HepG2 (cell line): ENCODE measurements around the gene REEP6. TPM values are rescaled to one million over a fixed set of nuclear protein-coding genes. Genes with fewer than 3 reads are reported as not detected.

Experiments used
- ARID4A ChIP-seq: sonication (generic); formaldehyde crosslinking; IDR thresholded peaks from 2 replicates; pipeline ENCODE4 v1.5.0; 2020; ENCODE audit warnings: mild to moderate bottlenecking, missing genetic modification reagents, borderline replicate concordance
- BCL3 ChIP-seq: sonication (generic); formaldehyde crosslinking; IDR thresholded peaks from 2 replicates; pipeline ENCODE4 v1.5.1; 2020; ENCODE audit warnings: mild to moderate bottlenecking, missing genetic modification reagents, moderate library complexity
- KLF13 ChIP-seq: sonication (generic); formaldehyde crosslinking; IDR thresholded peaks from 2 replicates; pipeline ENCODE4 v1.4.0; 2020; ENCODE audit warnings: mild to moderate bottlenecking, missing genetic modification reagents
- NKX3-1 ChIP-seq: sonication (generic); formaldehyde crosslinking; IDR thresholded peaks from 2 replicates; pipeline ENCODE4 v1.5.0; 2020; ENCODE audit warnings: missing genetic modification reagents
- THAP11 ChIP-seq: IDR thresholded peaks from 2 replicates; pipeline ENCODE4 v1.6.1; 2016; ENCODE audit warnings: missing biosample characterization, missing genetic modification reagents
- ZC3H13 ChIP-seq: sonication (generic); formaldehyde crosslinking; IDR thresholded peaks from 2 replicates; pipeline ENCODE4 v1.8.1; 2023; ENCODE audit warnings: mild to moderate bottlenecking, missing genetic modification reagents, moderate library complexity
- ZNF382 ChIP-seq: sonication (generic); formaldehyde crosslinking; IDR thresholded peaks from 2 replicates; pipeline ENCODE4 v1.5.0; 2020; ENCODE audit warnings: missing genetic modification reagents, mild to moderate bottlenecking, borderline replicate concordance
- ZNF788 ChIP-seq: sonication (generic); formaldehyde crosslinking; IDR thresholded peaks from 2 replicates; pipeline ENCODE4 v1.5.0; 2020; ENCODE audit warnings: mild to moderate bottlenecking, missing genetic modification reagents, borderline replicate concordance
- polyA plus RNA-seq, 8 experiments: library from polyadenylated mRNA; depleted of rRNA in 3 of 8; stranded (reverse) in 7 of 8; unstranded in 1 of 8; fragments of >200 nt; fragmentation: Illumina TruSeq in 4 of 8; extraction: Trizol in 4 of 8; gene quantifications; 2 replicates each; pipeline versions ENCODE4 v1.2.1 to v1.2.3, GENCODE V29; 2011 to 2016; ENCODE audit warnings: low read depth in 4 of 8, missing spikeins in 1 of 8, mixed read lengths in 1 of 8; ENCODE audit not compliant: insufficient read depth in 1 of 8
- total RNA-seq, 5 experiments: library from RNA; depleted of rRNA; stranded (reverse); fragments of >200 nt; fragmentation: Illumina TruSeq; extraction: Trizol; gene quantifications; 2 replicates each; pipeline ENCODE4 v1.2.3, GENCODE V29; 2016; ENCODE audit warnings: low read depth in 1 of 5
- TF ChIP-seq, protein P1 (sequence below): sonication (generic); formaldehyde crosslinking; IDR thresholded peaks from 2 replicates; pipeline ENCODE4 v1.4.0; 2020; ENCODE audit warnings: mild to moderate bottlenecking, missing genetic modification reagents
- TF ChIP-seq, protein P2 (sequence below): sonication (generic); formaldehyde crosslinking; IDR thresholded peaks from 2 replicates; pipeline ENCODE4 v1.8.0; 2022; ENCODE audit warnings: mild to moderate bottlenecking, missing genetic modification reagents, moderate library complexity
- TF ChIP-seq, protein P3 (sequence below): sonication (generic); formaldehyde crosslinking; IDR thresholded peaks from 2 replicates; pipeline ENCODE4 v1.8.0; 2023; ENCODE audit warnings: mild to moderate bottlenecking, missing genetic modification reagents
- TF ChIP-seq, protein P4 (sequence below): sonication (generic); formaldehyde crosslinking; IDR thresholded peaks from 2 replicates; pipeline ENCODE4 v1.4.0; 2020; ENCODE audit warnings: missing genetic modification reagents
- TF ChIP-seq, protein P5 (sequence below): IDR thresholded peaks from 2 replicates; pipeline ENCODE4 v1.6.1; 2016; ENCODE audit warnings: missing biosample characterization, missing genetic modification reagents, low read depth

REEP6 gene
- total and polyA plus RNA-seq, 2 of the 13 experiments (the other 11 are each of a cell fraction or from before 2014, with no cell fraction given) = 10.0 to 28.8 TPM

DNA sequence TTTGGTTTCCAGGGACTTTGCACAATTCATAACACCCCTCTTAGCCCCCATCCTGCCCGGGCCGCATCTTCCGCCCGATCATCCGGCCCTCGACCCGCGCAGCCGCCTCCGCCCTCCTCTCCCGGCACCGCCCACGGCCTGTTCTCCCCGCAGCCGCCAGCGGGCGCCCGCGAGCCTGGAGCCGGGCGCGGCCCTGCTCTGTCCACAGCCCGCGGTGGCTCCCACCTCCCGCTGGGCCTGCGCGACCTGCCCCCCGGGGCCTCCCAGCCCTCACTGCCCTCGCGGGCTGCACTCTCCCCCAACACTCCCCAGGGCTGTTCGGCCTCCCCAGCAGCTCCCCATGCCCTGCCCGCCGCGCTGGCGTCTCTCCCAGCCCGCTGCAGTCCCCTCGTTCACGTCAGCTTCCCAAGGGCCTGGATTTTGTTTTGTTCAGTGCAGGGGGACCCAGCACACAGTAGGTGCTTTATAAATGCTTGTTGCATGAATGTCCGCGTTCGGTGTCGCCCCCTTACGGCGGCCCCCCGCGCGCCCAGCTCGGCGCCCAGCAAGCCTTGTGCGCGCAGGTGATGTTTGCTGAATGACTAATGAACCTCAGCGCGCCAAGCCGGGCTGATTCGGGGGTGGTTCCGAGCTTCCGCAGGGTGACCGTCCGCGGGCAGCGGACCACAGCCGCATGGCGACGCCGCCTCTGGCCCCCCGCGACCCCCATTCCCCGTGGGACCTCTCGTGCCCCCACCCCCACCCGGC, 45.6 kb upstream of the REEP6 start (continued):
- TF ChIP-seq, protein P1, sequence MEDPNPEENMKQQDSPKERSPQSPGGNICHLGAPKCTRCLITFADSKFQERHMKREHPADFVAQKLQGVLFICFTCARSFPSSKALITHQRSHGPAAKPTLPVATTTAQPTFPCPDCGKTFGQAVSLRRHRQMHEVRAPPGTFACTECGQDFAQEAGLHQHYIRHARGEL = no peak
- TF ChIP-seq ZC3H13 (CRISPR knock-in tag) (no peak; the same call in 1 of the 2 replicates), ZNF382 (CRISPR knock-in tag) (no peak), KLF13 (CRISPR knock-in tag) (no peak), ARID4A (CRISPR knock-in tag) (peak; percentile 74; the same call in 1 of the 2 replicates), NKX3-1 (no peak), BCL3 (CRISPR knock-in tag) (no peak), THAP11 (CRISPR knock-in tag) (peak; percentile 39; the same call in 1 of the 2 replicates), ZNF788 (no peak)
- TF ChIP-seq, protein P2, sequence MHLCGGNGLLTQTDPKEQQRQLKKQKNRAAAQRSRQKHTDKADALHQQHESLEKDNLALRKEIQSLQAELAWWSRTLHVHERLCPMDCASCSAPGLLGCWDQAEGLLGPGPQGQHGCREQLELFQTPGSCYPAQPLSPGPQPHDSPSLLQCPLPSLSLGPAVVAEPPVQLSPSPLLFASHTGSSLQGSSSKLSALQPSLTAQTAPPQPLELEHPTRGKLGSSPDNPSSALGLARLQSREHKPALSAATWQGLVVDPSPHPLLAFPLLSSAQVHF (CRISPR knock-in tag) = 0 out of 2 replicates have a peak, but pooled peaks have one; percentile 52
- TF ChIP-seq, protein P3, sequence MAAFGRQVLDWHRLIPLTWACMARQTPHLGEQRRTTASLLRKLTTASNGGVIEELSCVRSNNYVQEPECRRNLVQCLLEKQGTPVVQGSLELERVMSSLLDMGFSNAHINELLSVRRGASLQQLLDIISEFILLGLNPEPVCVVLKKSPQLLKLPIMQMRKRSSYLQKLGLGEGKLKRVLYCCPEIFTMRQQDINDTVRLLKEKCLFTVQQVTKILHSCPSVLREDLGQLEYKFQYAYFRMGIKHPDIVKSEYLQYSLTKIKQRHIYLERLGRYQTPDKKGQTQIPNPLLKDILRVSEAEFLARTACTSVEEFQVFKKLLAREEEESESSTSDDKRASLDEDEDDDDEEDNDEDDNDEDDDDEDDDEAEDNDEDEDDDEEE (CRISPR knock-in tag) = no peak; the same call in 1 of the 2 replicates
- TF ChIP-seq, protein P4, sequence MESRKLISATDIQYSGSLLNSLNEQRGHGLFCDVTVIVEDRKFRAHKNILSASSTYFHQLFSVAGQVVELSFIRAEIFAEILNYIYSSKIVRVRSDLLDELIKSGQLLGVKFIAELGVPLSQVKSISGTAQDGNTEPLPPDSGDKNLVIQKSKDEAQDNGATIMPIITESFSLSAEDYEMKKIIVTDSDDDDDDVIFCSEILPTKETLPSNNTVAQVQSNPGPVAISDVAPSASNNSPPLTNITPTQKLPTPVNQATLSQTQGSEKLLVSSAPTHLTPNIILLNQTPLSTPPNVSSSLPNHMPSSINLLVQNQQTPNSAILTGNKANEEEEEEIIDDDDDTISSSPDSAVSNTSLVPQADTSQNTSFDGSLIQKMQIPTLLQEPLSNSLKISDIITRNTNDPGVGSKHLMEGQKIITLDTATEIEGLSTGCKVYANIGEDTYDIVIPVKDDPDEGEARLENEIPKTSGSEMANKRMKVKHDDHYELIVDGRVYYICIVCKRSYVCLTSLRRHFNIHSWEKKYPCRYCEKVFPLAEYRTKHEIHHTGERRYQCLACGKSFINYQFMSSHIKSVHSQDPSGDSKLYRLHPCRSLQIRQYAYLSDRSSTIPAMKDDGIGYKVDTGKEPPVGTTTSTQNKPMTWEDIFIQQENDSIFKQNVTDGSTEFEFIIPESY = no peak; the same call in 1 of the 2 replicates
- TF ChIP-seq, protein P5, sequence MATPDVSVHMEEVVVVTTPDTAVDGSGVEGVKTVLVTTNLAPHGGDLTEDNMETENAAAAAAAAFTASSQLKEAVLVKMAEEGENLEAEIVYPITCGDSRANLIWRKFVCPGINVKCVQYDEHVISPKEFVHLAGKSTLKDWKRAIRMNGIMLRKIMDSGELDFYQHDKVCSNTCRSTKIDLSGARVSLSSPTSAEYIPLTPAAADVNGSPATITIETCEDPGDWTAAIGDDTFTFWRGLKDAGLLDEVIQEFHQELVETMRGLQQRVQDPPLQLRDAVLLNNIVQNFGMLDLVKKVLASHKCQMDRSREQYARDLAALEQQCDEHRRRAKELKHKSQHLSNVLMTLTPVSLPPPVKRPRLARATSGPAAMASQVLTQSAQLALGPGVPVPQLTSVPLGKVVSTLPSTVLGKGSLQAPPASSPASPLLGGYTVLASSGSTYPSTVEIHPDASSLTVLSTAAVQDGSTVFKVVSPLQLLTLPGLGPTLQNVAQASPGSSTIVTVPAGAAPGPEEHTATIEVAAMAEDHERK (CRISPR knock-in tag) = no peak
